SK-N-MC (cell line): ENCODE data around the gene TIAM1.

Experiments used
- EZH2 ChIP-seq: fragments of 200-600 bp; sonication (generic); IDR thresholded peaks from one replicate; pipeline ENCODE4 v1.6.1; 2017; ENCODE audit warnings: antibody characterized with exemption
- FOXP2 ChIP-seq: optimal IDR thresholded peaks from 2 replicates; pipeline ENCODE3; 2011; ENCODE audit warnings: mild to moderate bottlenecking, moderate library complexity; ENCODE audit not compliant: insufficient read depth; ENCODE audit errors: extremely low read length, control extremely low read depth
- POLR2AphosphoS5 ChIP-seq: IDR thresholded peaks from 2 replicates; pipeline ENCODE4 v1.6.1; 2012; ENCODE audit warnings: mild to moderate bottlenecking, low read depth, low read length, borderline replicate concordance

DNA sequence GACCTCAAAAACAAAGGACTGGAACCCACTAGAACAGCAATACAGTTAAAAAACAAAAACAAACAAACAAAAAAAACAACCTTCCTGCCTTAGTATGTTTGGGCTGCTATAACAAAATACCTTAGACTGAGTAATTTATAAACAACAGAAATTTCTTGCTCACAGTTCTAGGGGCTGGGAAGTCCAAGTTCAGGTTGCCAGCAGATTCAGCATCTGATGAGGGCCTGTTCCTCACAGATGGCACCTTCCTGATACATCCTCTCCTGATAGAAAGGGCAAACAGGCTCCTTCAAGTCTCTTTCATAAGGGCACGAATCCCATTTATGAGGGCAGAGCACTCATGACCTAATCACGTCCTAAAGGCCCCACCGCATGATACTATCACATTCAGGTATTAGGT lies 55.9 kb downstream of the TIAM1 start:
- no peak for TF ChIP-seq EZH2
- no peak for TF ChIP-seq POLR2AphosphoS5
- no peak for TF ChIP-seq FOXP2
